ENCODE data around the gene CD1C. TPM values are rescaled to one million over a fixed set of nuclear protein-coding genes. Genes with fewer than 3 reads are reported as not detected.

CD1C gene
- total and polyA plus RNA-seq, 10 of the 15 experiments (the other 5 are each of a cell fraction or from before 2014, with no cell fraction given), result 0.82 to 19.0 (median 9.2) TPM

GRCh38 chr1:158286941-158287346, 2.8 kb upstream of the CD1C start (continued):
- TF ChIP-seq ZBTB40 (IDR thresholded peaks at IDR 0.05; ENCODE audit: borderline replicate concordance) (no peak), PKNOX1 (IDR thresholded peaks at IDR 0.05) (no peak), HDGF (IDR thresholded peaks at IDR 0.05) (no peak), SP1 (IDR thresholded peaks at IDR 0.05; ENCODE audit: low read depth, low read length) (no peak), ZBTB33 (IDR thresholded peaks at IDR 0.05) (no peak), SMAD5 (IDR thresholded peaks at IDR 0.05; ENCODE audit: low read depth) (no peak), PAX5 (IDR thresholded peaks at IDR 0.05; ENCODE audit: borderline replicate concordance, low read depth, low read length) (peak; percentile 61; the same call in 1 of the 2 replicates), MEF2A (IDR thresholded peaks at IDR 0.05; ENCODE audit: insufficient read depth, low read depth, low read length) (0 out of 2 replicates have a peak, but pooled peaks have one; percentile 39), CHD2 (IDR thresholded peaks at IDR 0.05; ENCODE audit: borderline replicate concordance, low read depth, low read length) (no peak), ZNF592 (IDR thresholded peaks at IDR 0.05) (no peak), MTA2 (IDR thresholded peaks at IDR 0.05; ENCODE audit: low read depth) (0 out of 2 replicates have a peak, but pooled peaks have one; percentile 17), KDM1A (IDR thresholded peaks at IDR 0.05; ENCODE audit: borderline replicate concordance) (no peak), JUND (IDR thresholded peaks at IDR 0.05; ENCODE audit: low read depth, low read length) (no peak), POLR2A (IDR thresholded peaks at IDR 0.05; ENCODE audit: low read depth, low read length) (no peak), ATF7 (IDR thresholded peaks at IDR 0.05; ENCODE audit: low read depth) (peak; percentile 58), PML (IDR thresholded peaks at IDR 0.05; ENCODE audit: low read length) (no peak), ZSCAN29 (IDR thresholded peaks at IDR 0.05) (no peak), NFYB (IDR thresholded peaks at IDR 0.05; ENCODE audit: insufficient read depth, low read depth, low read length) (no peak), SREBF2 (IDR thresholded peaks at IDR 0.05; ENCODE audit: low read length) (no peak), NFIC (IDR thresholded peaks at IDR 0.05; ENCODE audit: low read depth, low read length) (peak; percentile 72), HDAC6 (IDR thresholded peaks at IDR 0.05; ENCODE audit: unreplicated experiment) (no peak)

Data from GM12878 (cell line).